Effector memory CD4-positive, alpha-beta T cell (primary cell): ENCODE measurements around the gene CISD3.

ENCODE experiments used
- DNase-seq, 3 donors: peaks; one replicate each; pipeline ENCODE4 v3.0.0-alpha.2; 2020
- H3K27ac ChIP-seq: 2 replicates; pipeline ENCODE4 v1.7.0; 2013; ENCODE audit warnings: mild to moderate bottlenecking, low read length, moderate library complexity; ENCODE audit not compliant: insufficient read depth, poor library complexity, severe bottlenecking
- H3K27me3 ChIP-seq: replicated peaks from 2 replicates; pipeline ENCODE4 v1.7.0; 2013; ENCODE audit warnings: mild to moderate bottlenecking, low read length; ENCODE audit not compliant: insufficient read depth, control insufficient read depth, poor library complexity, severe bottlenecking
- H3K36me3 ChIP-seq: 2 replicates; pipeline ENCODE4 v1.7.0; 2013; ENCODE audit warnings: mild to moderate bottlenecking, low read length, moderate library complexity; ENCODE audit not compliant: control insufficient read depth, insufficient read depth
- H3K4me1 ChIP-seq: 2 replicates; pipeline ENCODE4 v1.7.0; 2013; ENCODE audit warnings: low read length, mild to moderate bottlenecking; ENCODE audit not compliant: control insufficient read depth, insufficient read depth, poor library complexity, severe bottlenecking
- H3K4me3 ChIP-seq: 2 replicates; pipeline ENCODE4 v1.7.0; 2013; ENCODE audit warnings: low read length, low read depth, mild to moderate bottlenecking; ENCODE audit not compliant: insufficient read depth, poor library complexity, severe bottlenecking
- H3K9me3 ChIP-seq: 2 replicates; pipeline ENCODE4 v1.7.0; 2013; ENCODE audit warnings: mild to moderate bottlenecking, low read length, moderate library complexity; ENCODE audit not compliant: control insufficient read depth

Gene CISD3

GRCh38 chr17:38773258-38773657 is 43.1 kb downstream of the CISD3 start:
- Histone ChIP-seq H3K27me3 (no peaks in the 10 kb centered on the region), H3K27ac (no peak overlapping the region), H3K4me1 (no peaks in the 10 kb centered on the region), H3K4me3 (no peak overlapping the region), H3K9me3 (no peaks in the 10 kb centered on the region), H3K36me3 (peaks cover 83% of the 10 kb centered on the region)
- DNase-seq, result no peak

GRCh38 chr17:38777641-38778250 is 47.6 kb downstream of the CISD3 start:
- Histone ChIP-seq H3K4me3 (no peak overlapping the region), H3K36me3 (peaks cover 83% of the 10 kb centered on the region), H3K4me1 (no peaks in the 10 kb centered on the region), H3K27me3 (no peaks in the 10 kb centered on the region), H3K9me3 (no peaks in the 10 kb centered on the region), H3K27ac (no peak overlapping the region)
- no peak for DNase-seq

GRCh38 chr17:38779965-38780752 is 50.0 kb downstream of the CISD3 start:
- no peak overlapping the region for H3K27ac ChIP-seq
- H3K9me3 ChIP-seq, result no peaks in the 10 kb centered on the region
- no peak for DNase-seq
- peaks cover 85% of the 10 kb centered on the region for H3K36me3 ChIP-seq
- no peaks in the 10 kb centered on the region for H3K4me1 ChIP-seq
- H3K27me3 ChIP-seq, result no peaks in the 10 kb centered on the region
- H3K4me3 ChIP-seq, result no peak overlapping the region

GRCh38 chr17:38783227-38783626 is 53.1 kb downstream of the CISD3 start:
- H3K9me3 ChIP-seq, result no peaks in the 10 kb centered on the region
- H3K36me3 ChIP-seq, result peaks cover 77% of the 10 kb centered on the region
- no peak for DNase-seq
- no peak overlapping the region for H3K27ac ChIP-seq
- no peak overlapping the region for H3K4me3 ChIP-seq
- no peaks in the 10 kb centered on the region for H3K4me1 ChIP-seq
- H3K27me3 ChIP-seq, result no peaks in the 10 kb centered on the region
